ENCODE results near the gene LMO7.

LMO7 gene

DNA sequence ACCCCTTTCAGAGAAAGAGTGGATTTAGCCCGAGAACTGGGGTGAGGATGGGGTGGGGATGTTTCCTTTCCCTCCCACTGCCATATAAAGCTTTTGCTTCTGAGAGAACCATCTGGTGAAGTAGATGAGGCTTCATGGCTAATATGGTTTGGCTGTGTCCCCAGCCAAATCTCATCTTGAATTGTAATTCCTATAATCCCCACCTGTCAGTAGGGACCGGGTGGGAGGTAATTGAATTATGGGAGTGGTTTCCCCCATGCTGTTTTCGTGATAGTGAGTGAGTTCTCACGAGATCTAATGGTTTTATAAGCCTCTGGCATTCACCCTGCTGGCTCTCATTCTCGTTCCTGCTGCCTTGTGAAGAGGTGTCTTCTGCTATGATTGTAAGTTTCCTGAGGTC lies 270.9 kb downstream of the LMO7 start:
- no peak for TF ChIP-seq CTCF (IDR thresholded peaks at IDR 0.05)

GRCh38 chr13:75908141-75908540 lies 272.0 kb downstream of the LMO7 start:
- no peak for TF ChIP-seq CTCF (IDR thresholded peaks at IDR 0.05)
